HEK293T (cell line): ENCODE results near the gene CNDP1.

Source experiments
- BHLHE40 ChIP-seq: fragments of 450-650 bp; IDR thresholded peaks from 2 replicates; pipeline ENCODE4 v1.6.1; 2016; ENCODE audit warnings: mild to moderate bottlenecking, moderate library complexity, borderline replicate concordance
- ELF4 ChIP-seq: fragments of 450-650 bp; IDR thresholded peaks from 2 replicates; pipeline ENCODE4 v1.6.1; 2017; ENCODE audit warnings: antibody characterized with exemption
- L3MBTL2 ChIP-seq: fragments of 450-650 bp; conservative IDR thresholded peaks from 2 replicates; pipeline ENCODE4 v1.6.1; 2016; ENCODE audit warnings: mild to moderate bottlenecking
- LEF1 ChIP-seq: fragments of 450-650 bp; IDR thresholded peaks from 2 replicates; pipeline ENCODE4 v1.6.1; 2017; ENCODE audit warnings: mild to moderate bottlenecking, borderline replicate concordance
- SP1 ChIP-seq: fragments of 450-650 bp; IDR thresholded peaks from 2 replicates; pipeline ENCODE4 v1.6.1; 2017

DNA sequence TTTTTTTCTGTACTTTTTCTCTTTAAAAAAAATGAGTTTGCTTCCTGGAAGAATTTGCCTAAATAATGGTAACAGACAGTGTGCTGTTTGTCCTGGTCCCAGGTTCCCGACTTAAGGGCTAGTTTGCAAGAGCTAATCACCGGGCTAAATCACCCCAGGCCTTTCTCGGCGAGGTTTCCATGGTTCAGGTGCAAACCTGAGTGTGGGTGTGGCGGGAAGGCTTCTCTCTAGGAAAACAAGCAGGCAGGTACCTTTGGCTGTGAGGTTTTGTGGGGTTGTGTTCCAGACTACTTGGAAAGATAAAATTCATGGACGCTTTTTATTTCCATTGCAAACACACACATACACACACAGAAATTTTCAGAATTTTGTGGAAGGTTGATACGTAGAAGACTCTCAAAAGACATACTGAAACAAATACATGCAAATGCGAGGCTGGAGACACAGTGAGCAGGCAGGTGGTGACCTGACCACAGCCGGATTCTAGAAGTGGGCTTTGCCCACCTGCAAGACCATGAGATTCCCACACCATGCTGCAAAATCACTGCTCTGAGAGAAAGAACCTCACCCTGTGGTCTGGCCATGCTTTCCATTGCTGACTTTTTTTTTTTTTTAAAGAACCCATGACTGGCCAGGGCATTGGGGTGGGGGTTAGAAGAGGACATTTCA is 815 bp downstream of the CNDP1 start:
- TF ChIP-seq BHLHE40, result no peak
- no peak for TF ChIP-seq SP1
- no peak for TF ChIP-seq ELF4
- TF ChIP-seq LEF1, result no peak
- TF ChIP-seq L3MBTL2, result no peak
